HEK293 (cell line): Measurements from ENCODE around the gene FNDC3A.

Source experiments
- CTCF ChIA-PET: fragments of 350-600 bp; formaldehyde crosslinking; extraction: SDS; loops from one replicate; lab custom pipeline; 2021; ENCODE audit warnings: antibody characterized with exemption; lab: Yijun Ruan, JAX
- POLR2A ChIA-PET: fragments of 300-600 bp; formaldehyde crosslinking; extraction: SDS; loops from one replicate; lab custom pipeline; 2020; ENCODE audit warnings: antibody characterized with exemption, inconsistent platforms; lab: Yijun Ruan, JAX
- H3K27ac ChIP-seq: fragments of 200-500 bp; sonication (Bioruptor generic); 2 replicates; pipeline ENCODE4 v1.5.1; 2014; ENCODE audit warnings: low read depth, low read length, control low read depth, inconsistent platforms; ENCODE audit errors: extremely low read depth
- H3K36me3 ChIP-seq, 2 experiments: fragments of 200-500 bp in 1 of 2; sonication (Bioruptor generic) in 1 of 2; 1 replicate in 1 of 2; 2 replicates in 1 of 2; pipeline ENCODE4 v1.5.1; 2014 to 2017; ENCODE audit warnings: inconsistent platforms in 2 of 2, low read length in 2 of 2; ENCODE audit not compliant: control insufficient read depth in 2 of 2, insufficient read depth in 1 of 2
- H3K4me1 ChIP-seq: fragments of 200-500 bp; sonication (Bioruptor generic); 2 replicates; pipeline ENCODE4 v1.5.1; 2014; ENCODE audit warnings: mild to moderate bottlenecking, low read length, inconsistent platforms; ENCODE audit not compliant: control insufficient read depth, insufficient read depth
- H3K4me3 ChIP-seq: 2 replicates; pipeline ENCODE4 v1.5.1; 2011; ENCODE audit warnings: low read depth, mild to moderate bottlenecking, control low read depth, low read length, moderate library complexity
- H3K9me3 ChIP-seq: fragments of 200-500 bp; sonication (Bioruptor generic); 2 replicates; pipeline ENCODE4 v1.5.1; 2014; ENCODE audit warnings: low read depth, low read length, inconsistent platforms; ENCODE audit not compliant: control insufficient read depth, insufficient read depth
- AEBP2 ChIP-seq: fragments of 450-650 bp; formaldehyde crosslinking; IDR thresholded peaks from 2 replicates; pipeline ENCODE4 v1.5.1; 2016; ENCODE audit warnings: missing biosample characterization, missing genetic modification characterization, borderline replicate concordance
- IKZF3 ChIP-seq: fragments of 450-650 bp; IDR thresholded peaks from 2 replicates; pipeline ENCODE4 v1.5.0; 2018; ENCODE audit warnings: missing biosample characterization, mild to moderate bottlenecking, missing genetic modification characterization, moderate library complexity
- SP7 ChIP-seq: fragments of 450-650 bp; formaldehyde crosslinking; IDR thresholded peaks from 2 replicates; pipeline ENCODE4 v1.5.1; 2016; ENCODE audit warnings: missing biosample characterization, missing genetic modification characterization
- YY2 ChIP-seq: fragments of 450-650 bp; formaldehyde crosslinking; IDR thresholded peaks from 2 replicates; pipeline ENCODE4 v1.5.1; 2016; ENCODE audit warnings: missing biosample characterization, missing genetic modification characterization
- ZBTB20 ChIP-seq: fragments of 450-650 bp; formaldehyde crosslinking; IDR thresholded peaks from 2 replicates; pipeline ENCODE4 v1.5.1; 2016; ENCODE audit warnings: missing biosample characterization, missing genetic modification characterization
- ZBTB26 ChIP-seq: fragments of 450-650 bp; formaldehyde crosslinking; optimal IDR thresholded peaks from 2 replicates; pipeline ENCODE3; 2016; ENCODE audit warnings: missing biosample characterization, mild to moderate bottlenecking, missing genetic modification characterization
- ZBTB8A ChIP-seq: fragments of 450-650 bp; formaldehyde crosslinking; IDR thresholded peaks from 2 replicates; pipeline ENCODE4 v1.5.1; 2016; ENCODE audit warnings: missing biosample characterization, missing genetic modification characterization
- ZFP37 ChIP-seq: fragments of 450-650 bp; formaldehyde crosslinking; IDR thresholded peaks from 2 replicates; pipeline ENCODE4 v1.5.1; 2016; ENCODE audit warnings: missing biosample characterization, missing genetic modification characterization
- ZNF138 ChIP-seq: fragments of 450-650 bp; formaldehyde crosslinking; IDR thresholded peaks from 2 replicates; pipeline ENCODE4 v1.5.1; 2016; ENCODE audit warnings: missing biosample characterization, missing genetic modification characterization, borderline replicate concordance
- ZNF155 ChIP-seq: fragments of 450-650 bp; formaldehyde crosslinking; IDR thresholded peaks from 2 replicates; pipeline ENCODE4 v1.5.1; 2016; ENCODE audit warnings: missing biosample characterization, missing genetic modification characterization
- ZNF174 ChIP-seq: fragments of 450-650 bp; formaldehyde crosslinking; IDR thresholded peaks from 2 replicates; pipeline ENCODE4 v1.5.0; 2017; ENCODE audit warnings: missing biosample characterization, mild to moderate bottlenecking, missing genetic modification characterization
- ZNF19 ChIP-seq: fragments of 450-650 bp; formaldehyde crosslinking; IDR thresholded peaks from 2 replicates; pipeline ENCODE4; 2016; ENCODE audit warnings: missing biosample characterization, missing genetic modification characterization, low read depth
- ZNF239 ChIP-seq: fragments of 450-650 bp; formaldehyde crosslinking; IDR thresholded peaks from 2 replicates; pipeline ENCODE4 v1.5.1; 2016; ENCODE audit warnings: missing biosample characterization, missing genetic modification characterization
- ZNF266 ChIP-seq: fragments of 450-650 bp; formaldehyde crosslinking; IDR thresholded peaks from 2 replicates; pipeline ENCODE4 v1.5.1; 2016; ENCODE audit warnings: missing biosample characterization, missing genetic modification characterization, low read depth
- ZNF292 ChIP-seq: fragments of 450-650 bp; formaldehyde crosslinking; IDR thresholded peaks from 2 replicates; pipeline ENCODE4 v1.5.1; 2016; ENCODE audit warnings: low read depth, missing biosample characterization, missing genetic modification characterization, borderline replicate concordance
- ZNF311 ChIP-seq: fragments of 450-650 bp; formaldehyde crosslinking; IDR thresholded peaks from 2 replicates; pipeline ENCODE4 v1.5.1; 2017; ENCODE audit warnings: missing biosample characterization, missing genetic modification characterization, borderline replicate concordance
- ZNF324 ChIP-seq: fragments of 450-650 bp; formaldehyde crosslinking; IDR thresholded peaks from 2 replicates; pipeline ENCODE4 v1.5.1; 2016; ENCODE audit warnings: missing biosample characterization, missing genetic modification characterization
- ZNF391 ChIP-seq: fragments of 450-650 bp; formaldehyde crosslinking; IDR thresholded peaks from 2 replicates; pipeline ENCODE4 v1.5.1; 2016; ENCODE audit warnings: low read depth, missing biosample characterization, missing genetic modification characterization, borderline replicate concordance
- ZNF404 ChIP-seq: fragments of 450-650 bp; formaldehyde crosslinking; IDR thresholded peaks from 2 replicates; pipeline ENCODE4 v1.5.1; 2017; ENCODE audit warnings: missing biosample characterization, missing genetic modification characterization
- ZNF416 ChIP-seq: fragments of 450-650 bp; formaldehyde crosslinking; IDR thresholded peaks from 2 replicates; pipeline ENCODE4 v1.5.1; 2016; ENCODE audit warnings: missing biosample characterization, missing genetic modification characterization
- ZNF501 ChIP-seq: fragments of 450-650 bp; formaldehyde crosslinking; IDR thresholded peaks from 2 replicates; pipeline ENCODE4 v1.5.1; 2016; ENCODE audit warnings: missing biosample characterization, missing genetic modification characterization
- ZNF514 ChIP-seq: fragments of 450-650 bp; formaldehyde crosslinking; IDR thresholded peaks from 2 replicates; pipeline ENCODE4 v1.5.1; 2016; ENCODE audit warnings: missing biosample characterization, missing genetic modification characterization
- ZNF529 ChIP-seq: fragments of 450-650 bp; formaldehyde crosslinking; IDR thresholded peaks from 2 replicates; pipeline ENCODE4 v1.5.1; 2017; ENCODE audit warnings: missing genetic modification characterization, missing biosample characterization; ENCODE audit not compliant: insufficient replicate concordance
- ZNF530 ChIP-seq: fragments of 450-650 bp; formaldehyde crosslinking; IDR thresholded peaks from 2 replicates; pipeline ENCODE4 v1.5.1; 2016; ENCODE audit warnings: low read depth, missing biosample characterization, missing genetic modification characterization
- ZNF549 ChIP-seq: fragments of 450-650 bp; IDR thresholded peaks from 2 replicates; pipeline ENCODE4 v1.5.1; 2018; ENCODE audit warnings: missing biosample characterization, missing genetic modification characterization, mild to moderate bottlenecking, inconsistent platforms, moderate library complexity
- ZNF561 ChIP-seq: fragments of 450-650 bp; IDR thresholded peaks from 2 replicates; pipeline ENCODE4 v1.5.1; 2018; ENCODE audit warnings: missing biosample characterization, missing genetic modification characterization, borderline replicate concordance
- ZNF610 ChIP-seq: fragments of 450-650 bp; formaldehyde crosslinking; IDR thresholded peaks from 2 replicates; pipeline ENCODE4 v1.5.1; 2016; ENCODE audit warnings: missing biosample characterization, missing genetic modification characterization, borderline replicate concordance
- ZNF654 ChIP-seq: fragments of 450-650 bp; formaldehyde crosslinking; IDR thresholded peaks from 2 replicates; pipeline ENCODE4 v1.5.1; 2016; ENCODE audit warnings: low read depth, missing biosample characterization, missing genetic modification characterization
- ZNF658 ChIP-seq: fragments of 450-650 bp; formaldehyde crosslinking; IDR thresholded peaks from 2 replicates; pipeline ENCODE4; 2016; ENCODE audit warnings: missing biosample characterization, missing genetic modification characterization
- ZNF777 ChIP-seq: fragments of 450-650 bp; formaldehyde crosslinking; IDR thresholded peaks from 2 replicates; pipeline ENCODE4 v1.5.1; 2017; ENCODE audit warnings: missing biosample characterization, missing genetic modification characterization, borderline replicate concordance
- ZNF785 ChIP-seq: fragments of 450-650 bp; formaldehyde crosslinking; IDR thresholded peaks from 2 replicates; pipeline ENCODE4 v1.5.1; 2016; ENCODE audit warnings: missing biosample characterization, missing genetic modification characterization

Gene FNDC3A

GRCh38 chr13:49082653-49083536 lies 107.2 kb downstream of the FNDC3A start (continued):
- TF ChIP-seq ZBTB8A (tag by site-specific recombination) (no peak), YY2 (tag by site-specific recombination) (no peak)
- TF ChIP-seq, all 188 proteins: peak for 0

- Histone ChIP-seq H3K4me1 (no peaks in the 10 kb centered on the region), H3K27ac (no peak overlapping the region), H3K4me3 (no peak overlapping the region), H3K9me3 (no peaks in the 10 kb centered on the region), H3K36me3 (no peaks in the 10 kb centered on the region)
- TF ChIP-seq ZNF514 (tag by site-specific recombination) (no peak), ZNF404 (no peak), ZNF138 (tag by site-specific recombination) (no peak), ZNF529 (tag by site-specific recombination) (no peak), SP7 (tag by site-specific recombination) (no peak), ZNF658 (no peak), ZNF549 (no peak), ZFP37 (tag by site-specific recombination) (no peak), ZNF530 (tag by site-specific recombination) (no peak), ZNF785 (tag by site-specific recombination) (no peak), ZNF610 (tag by site-specific recombination) (no peak), ZNF239 (no peak), ZNF777 (tag by site-specific recombination) (no peak), ZNF266 (tag by site-specific recombination) (no peak), ZNF155 (no peak), ZNF416 (tag by site-specific recombination) (no peak), ZNF501 (tag by site-specific recombination) (no peak)
- ChIA-PET POLR2A (no interaction called here), CTCF (no interaction called here)
Measured at GRCh38 chr13:49084961-49085360, 109.2 kb downstream of the FNDC3A start.

- H3K27ac ChIP-seq = no peak overlapping the region
- H3K9me3 ChIP-seq = no peaks in the 10 kb centered on the region
- ChIA-PET POLR2A (no interaction called here), CTCF (no interaction called here)
- no peak for TF ChIP-seq ZNF19
- TF ChIP-seq ZBTB26 (tag by site-specific recombination) = no peak
- TF ChIP-seq ZNF391 (tag by site-specific recombination) = no peak
- no peak for TF ChIP-seq ZBTB20
- no peak for TF ChIP-seq AEBP2 (tag by site-specific recombination)
- no peak for TF ChIP-seq IKZF3 (tag by site-specific recombination)
- no peak for TF ChIP-seq ZNF311
- TF ChIP-seq ZNF324 (tag by site-specific recombination) = no peak
- no peak for TF ChIP-seq ZNF174 (tag by site-specific recombination)
- no peak for TF ChIP-seq ZNF292
- TF ChIP-seq ZNF561 (tag by site-specific recombination) = no peak
- no peak for TF ChIP-seq ZNF654 (tag by site-specific recombination)
- H3K4me3 ChIP-seq = no peak overlapping the region
- no peaks in the 10 kb centered on the region for H3K36me3 ChIP-seq
- no peaks in the 10 kb centered on the region for H3K4me1 ChIP-seq
Measured at GRCh38 chr13:49086722-49087121, 111.0 kb downstream of the FNDC3A start.
